HL-60 (cell line): ENCODE results near the gene CTNNA3.

Experiments used
- DNase-seq, 2 experiments: peaks; one replicate each; pipeline ENCODE4 v3.0.0-alpha.2; 2010 to 2020; ENCODE audit warnings: low read depth in 1 of 2, low spot score in 1 of 2
- H3K27ac ChIP-seq: fragments of 250-450 bp; sonication (Bioruptor Pico); replicated peaks from 2 replicates; pipeline ENCODE4 v1.5.1; 2020; ENCODE audit warnings: mild to moderate bottlenecking, moderate library complexity
- H3K27me3 ChIP-seq: fragments of 250-450 bp; sonication (Bioruptor Pico); 2 replicates; pipeline ENCODE4 v1.5.1; 2021; ENCODE audit warnings: mild to moderate bottlenecking, moderate library complexity; ENCODE audit not compliant: insufficient read depth, poor library complexity, severe bottlenecking
- H3K4me3 ChIP-seq: replicated peaks from 2 replicates; pipeline ENCODE4 v1.5.1; 2011; ENCODE audit warnings: mild to moderate bottlenecking, control low read depth, low read length; ENCODE audit not compliant: insufficient read depth
- GABPA ChIP-seq: IDR thresholded peaks from 2 replicates; pipeline ENCODE4 v1.6.1; 2012; ENCODE audit warnings: low read depth
- POLR2AphosphoS5 ChIP-seq: IDR thresholded peaks from 2 replicates; pipeline ENCODE4 v1.6.1; 2012; ENCODE audit warnings: low read depth
- SPI1 ChIP-seq: IDR thresholded peaks from 2 replicates; pipeline ENCODE4 v1.6.1; 2012; ENCODE audit warnings: low read depth, mild to moderate bottlenecking, borderline replicate concordance
- TF ChIP-seq, protein P1 (sequence below): IDR thresholded peaks from 2 replicates; pipeline ENCODE4 v1.6.1; 2012; ENCODE audit warnings: low read depth; ENCODE audit not compliant: insufficient replicate concordance
- TF ChIP-seq, protein P2 (sequence below): IDR thresholded peaks from one replicate; pipeline ENCODE4 v1.5.1; 2011; ENCODE audit warnings: low read length, control low read depth, inconsistent platforms; ENCODE audit not compliant: insufficient read depth

Gene CTNNA3

DNA sequence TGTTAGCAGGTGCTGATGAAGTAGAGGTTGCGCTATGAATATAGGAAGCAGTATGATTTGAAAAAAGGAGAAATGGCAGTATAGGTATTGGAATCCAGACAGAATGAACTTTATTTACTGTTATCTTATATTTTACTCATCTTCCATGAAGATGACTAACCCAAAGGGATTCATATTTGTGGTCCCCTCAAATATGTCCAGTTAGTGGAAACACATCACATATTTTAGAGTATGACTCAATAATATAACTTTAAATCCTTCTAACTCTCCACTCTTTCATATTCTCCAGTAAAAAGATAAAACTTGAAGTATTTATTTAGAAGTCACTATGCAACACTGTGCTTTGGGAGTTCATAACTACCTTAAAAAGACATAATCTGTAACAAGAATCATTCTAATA, 1056.6 kb downstream of the CTNNA3 start:
- Histone ChIP-seq H3K4me3 (no peak overlapping the region), H3K27ac (no peak overlapping the region), H3K27me3 (no peaks in the 10 kb centered on the region)
- no peak for TF ChIP-seq GABPA
- TF ChIP-seq, protein P1, sequence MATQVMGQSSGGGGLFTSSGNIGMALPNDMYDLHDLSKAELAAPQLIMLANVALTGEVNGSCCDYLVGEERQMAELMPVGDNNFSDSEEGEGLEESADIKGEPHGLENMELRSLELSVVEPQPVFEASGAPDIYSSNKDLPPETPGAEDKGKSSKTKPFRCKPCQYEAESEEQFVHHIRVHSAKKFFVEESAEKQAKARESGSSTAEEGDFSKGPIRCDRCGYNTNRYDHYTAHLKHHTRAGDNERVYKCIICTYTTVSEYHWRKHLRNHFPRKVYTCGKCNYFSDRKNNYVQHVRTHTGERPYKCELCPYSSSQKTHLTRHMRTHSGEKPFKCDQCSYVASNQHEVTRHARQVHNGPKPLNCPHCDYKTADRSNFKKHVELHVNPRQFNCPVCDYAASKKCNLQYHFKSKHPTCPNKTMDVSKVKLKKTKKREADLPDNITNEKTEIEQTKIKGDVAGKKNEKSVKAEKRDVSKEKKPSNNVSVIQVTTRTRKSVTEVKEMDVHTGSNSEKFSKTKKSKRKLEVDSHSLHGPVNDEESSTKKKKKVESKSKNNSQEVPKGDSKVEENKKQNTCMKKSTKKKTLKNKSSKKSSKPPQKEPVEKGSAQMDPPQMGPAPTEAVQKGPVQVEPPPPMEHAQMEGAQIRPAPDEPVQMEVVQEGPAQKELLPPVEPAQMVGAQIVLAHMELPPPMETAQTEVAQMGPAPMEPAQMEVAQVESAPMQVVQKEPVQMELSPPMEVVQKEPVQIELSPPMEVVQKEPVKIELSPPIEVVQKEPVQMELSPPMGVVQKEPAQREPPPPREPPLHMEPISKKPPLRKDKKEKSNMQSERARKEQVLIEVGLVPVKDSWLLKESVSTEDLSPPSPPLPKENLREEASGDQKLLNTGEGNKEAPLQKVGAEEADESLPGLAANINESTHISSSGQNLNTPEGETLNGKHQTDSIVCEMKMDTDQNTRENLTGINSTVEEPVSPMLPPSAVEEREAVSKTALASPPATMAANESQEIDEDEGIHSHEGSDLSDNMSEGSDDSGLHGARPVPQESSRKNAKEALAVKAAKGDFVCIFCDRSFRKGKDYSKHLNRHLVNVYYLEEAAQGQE, result no peak
- no peak for TF ChIP-seq POLR2AphosphoS5
- DNase-seq, result no peak

DNA sequence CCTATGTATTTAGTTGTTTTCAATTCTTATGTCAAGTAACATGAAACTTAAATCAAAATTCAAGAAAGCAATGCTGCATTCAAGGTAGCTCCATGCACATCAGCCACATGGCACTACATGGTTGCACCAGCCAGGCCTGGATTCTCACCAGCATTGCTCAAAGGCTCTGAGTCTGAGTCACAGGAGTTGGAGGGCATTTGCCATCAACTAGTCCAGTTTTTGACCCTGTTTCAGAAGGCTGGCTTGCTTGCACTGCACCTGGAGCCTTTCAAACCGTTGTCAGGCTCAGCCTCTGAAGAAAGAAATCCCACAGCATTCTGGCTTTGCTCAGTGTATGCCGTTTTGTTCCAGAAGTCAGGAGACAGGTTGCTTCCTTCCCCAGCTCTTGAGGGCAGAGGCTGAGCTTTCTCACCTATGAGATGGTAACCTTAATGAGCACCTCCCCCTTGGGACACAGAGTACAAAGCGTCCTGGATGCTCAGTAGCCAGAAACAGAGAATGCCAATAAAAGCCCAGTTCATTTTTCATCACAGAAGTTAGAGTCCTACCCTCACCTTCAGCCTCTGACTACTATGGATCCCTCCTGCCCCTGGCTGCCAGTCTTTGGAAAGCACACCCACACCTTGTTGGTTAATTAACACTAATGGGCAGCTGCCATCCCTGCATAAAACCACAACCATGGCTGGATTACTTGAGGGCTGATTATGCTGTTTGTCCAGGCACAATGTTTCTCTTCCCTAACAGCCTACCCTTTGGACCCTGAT, 1058.5 kb downstream of the CTNNA3 start:
- Histone ChIP-seq H3K4me3 (no peak overlapping the region), H3K27me3 (no peaks in the 10 kb centered on the region), H3K27ac (no peak overlapping the region)
- TF ChIP-seq POLR2AphosphoS5 (no peak), SPI1 (no peak), GABPA (no peak)
- TF ChIP-seq, protein P2, sequence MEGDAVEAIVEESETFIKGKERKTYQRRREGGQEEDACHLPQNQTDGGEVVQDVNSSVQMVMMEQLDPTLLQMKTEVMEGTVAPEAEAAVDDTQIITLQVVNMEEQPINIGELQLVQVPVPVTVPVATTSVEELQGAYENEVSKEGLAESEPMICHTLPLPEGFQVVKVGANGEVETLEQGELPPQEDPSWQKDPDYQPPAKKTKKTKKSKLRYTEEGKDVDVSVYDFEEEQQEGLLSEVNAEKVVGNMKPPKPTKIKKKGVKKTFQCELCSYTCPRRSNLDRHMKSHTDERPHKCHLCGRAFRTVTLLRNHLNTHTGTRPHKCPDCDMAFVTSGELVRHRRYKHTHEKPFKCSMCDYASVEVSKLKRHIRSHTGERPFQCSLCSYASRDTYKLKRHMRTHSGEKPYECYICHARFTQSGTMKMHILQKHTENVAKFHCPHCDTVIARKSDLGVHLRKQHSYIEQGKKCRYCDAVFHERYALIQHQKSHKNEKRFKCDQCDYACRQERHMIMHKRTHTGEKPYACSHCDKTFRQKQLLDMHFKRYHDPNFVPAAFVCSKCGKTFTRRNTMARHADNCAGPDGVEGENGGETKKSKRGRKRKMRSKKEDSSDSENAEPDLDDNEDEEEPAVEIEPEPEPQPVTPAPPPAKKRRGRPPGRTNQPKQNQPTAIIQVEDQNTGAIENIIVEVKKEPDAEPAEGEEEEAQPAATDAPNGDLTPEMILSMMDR, result no peak
- TF ChIP-seq, protein P1, result no peak
- DNase-seq, result no peak

DNA sequence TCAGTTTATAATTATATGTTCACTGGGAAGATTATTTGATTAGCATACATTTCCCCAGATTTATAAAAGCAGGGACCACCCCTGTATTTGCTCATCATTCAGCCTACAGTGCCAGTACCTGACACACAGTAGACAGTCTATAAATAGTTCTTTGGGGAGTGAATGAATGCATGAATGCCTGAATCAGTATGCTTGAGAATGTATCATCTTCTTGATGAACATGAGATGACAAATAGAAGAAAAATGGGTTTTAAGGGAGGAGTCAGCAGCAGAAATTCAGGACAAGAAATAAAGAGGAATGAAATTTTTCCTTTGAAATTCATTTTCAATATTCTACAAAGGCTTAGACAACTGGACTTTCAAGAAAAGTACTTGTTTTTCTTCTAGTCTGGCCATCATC, 1066.0 kb downstream of the CTNNA3 start:
- Histone ChIP-seq H3K27me3 (no peaks in the 10 kb centered on the region), H3K27ac (no peak overlapping the region), H3K4me3 (no peak overlapping the region)
- TF ChIP-seq POLR2AphosphoS5, result no peak
- TF ChIP-seq GABPA, result no peak
- TF ChIP-seq, protein P2, result no peak
- no peak for TF ChIP-seq SPI1
- TF ChIP-seq, protein P1, result no peak
- DNase-seq, result no peak
